Testis (tissue), 3 donors: Measurements from ENCODE around the gene EBI3. TPM values are rescaled to one million over a fixed set of nuclear protein-coding genes. Genes with fewer than 3 reads are reported as not detected.
"Not testable (repeated sequence)": the region's sequence is repeated elsewhere in the genome, so short reads cannot be mapped to it uniquely, and the experiment has no call there.

Experiments
- DNase-seq: peaks from one replicate; pipeline ENCODE4 v3.0.0-alpha.2; 2019
- H3K27ac ChIP-seq, 2 donors: fragments of 200-600 bp; sonication (generic); one replicate each; pipeline ENCODE4 v1.5.1; 2019
- H3K27me3 ChIP-seq: fragments of 200-600 bp; sonication (generic); one replicate; pipeline ENCODE4 v1.5.1; 2019
- H3K36me3 ChIP-seq: fragments of 200-600 bp; sonication (generic); one replicate; pipeline ENCODE4 v1.5.1; 2017; ENCODE audit warnings: low read depth; ENCODE audit errors: missing control alignments
- H3K4me1 ChIP-seq: fragments of 200-600 bp; sonication (generic); one replicate; pipeline ENCODE4 v1.5.1; 2019
- H3K4me3 ChIP-seq, 2 donors: fragments of 200-600 bp; sonication (generic); one replicate each; pipeline ENCODE4 v1.5.1; 2017 to 2019
- H3K9me3 ChIP-seq: fragments of 200-600 bp; sonication (generic); one replicate; pipeline ENCODE4 v1.5.1; 2017
- POLR2A ChIP-seq: fragments of 450-650 bp; IDR thresholded peaks from one replicate; pipeline ENCODE4 v1.6.1; 2017; ENCODE audit warnings: antibody characterized with exemption, mild to moderate bottlenecking, moderate library complexity
- WGBS, 2 donors: methylation state at CpG; one replicate each; pipeline ENCODE4 v1.1.5; 2018; 5-methylcytosine and 5-hydroxymethylcytosine counted together
- intact Hi-C: fragments of 100-400 bp; cut with DNase I; formaldehyde crosslinking; loops from one replicate; pipeline ENCODE4 v1.15.1; 2023; ENCODE audit warnings: low total_unique reads
- polyA plus RNA-seq: library from polyadenylated mRNA; stranded (reverse); fragments of 350-450 nt; fragmentation: Illumina TruSeq; extraction: RNeasy Lipid Tissue Mini Kit (QIAGEN cat#74804); gene quantifications from one replicate; pipeline ENCODE4 v1.2.3, GENCODE V29; 2014; ENCODE audit warnings: low read depth, low replicate concordance; ENCODE audit not compliant: insufficient read depth
- total RNA-seq, 2 donors: library from RNA; depleted of rRNA; stranded (reverse); fragments of >200 nt; gene quantifications; one replicate each; pipeline ENCODE4 v1.2.3, GENCODE V29; 2016
- TF ChIP-seq, protein P1 (sequence below), 3 experiments: fragments of 450-650 bp in 2 of 3; fragments of 200-600 bp in 1 of 3; sonication (generic) in 1 of 3; IDR thresholded peaks; one replicate each; pipeline ENCODE4 v1.5.1; 2016 to 2019; ENCODE audit warnings: antibody characterized with exemption in 3 of 3, mild to moderate bottlenecking in 2 of 3, moderate library complexity in 1 of 3

EBI3 gene
- total and polyA plus RNA-seq, 3 donors from 2014 or later: 1.3 to 8.4 (median 1.9) TPM

DNA sequence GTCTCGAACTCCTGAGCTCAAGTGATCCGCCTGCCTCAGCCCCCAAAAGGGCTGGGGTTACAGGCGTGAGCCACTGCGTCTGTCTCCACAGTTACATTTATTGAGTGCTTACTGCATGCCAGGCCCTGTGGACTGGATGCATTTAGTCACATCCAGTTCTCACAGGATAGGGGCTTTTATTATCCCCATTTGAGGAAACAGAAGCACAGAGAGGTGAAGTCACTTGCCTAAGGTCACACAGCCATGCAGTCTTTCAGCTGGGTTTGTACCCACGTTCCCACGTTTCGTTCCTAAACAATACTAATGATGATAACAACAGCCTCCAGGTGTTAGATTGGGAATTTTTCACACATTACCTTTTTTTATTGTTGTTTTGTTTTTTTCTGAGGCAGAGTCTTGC is 9.1 kb upstream of the EBI3 start:
- no peak for DNase-seq
- no peaks in the 10 kb centered on the region for H3K4me1 ChIP-seq
- H3K27ac ChIP-seq: no peak overlapping the region
- 93 to 98% methylated on average over 7 of the region's 7 CpGs for WGBS, 2 donors
- no peak overlapping the region for H3K4me3 ChIP-seq
- TF ChIP-seq, protein P1, sequence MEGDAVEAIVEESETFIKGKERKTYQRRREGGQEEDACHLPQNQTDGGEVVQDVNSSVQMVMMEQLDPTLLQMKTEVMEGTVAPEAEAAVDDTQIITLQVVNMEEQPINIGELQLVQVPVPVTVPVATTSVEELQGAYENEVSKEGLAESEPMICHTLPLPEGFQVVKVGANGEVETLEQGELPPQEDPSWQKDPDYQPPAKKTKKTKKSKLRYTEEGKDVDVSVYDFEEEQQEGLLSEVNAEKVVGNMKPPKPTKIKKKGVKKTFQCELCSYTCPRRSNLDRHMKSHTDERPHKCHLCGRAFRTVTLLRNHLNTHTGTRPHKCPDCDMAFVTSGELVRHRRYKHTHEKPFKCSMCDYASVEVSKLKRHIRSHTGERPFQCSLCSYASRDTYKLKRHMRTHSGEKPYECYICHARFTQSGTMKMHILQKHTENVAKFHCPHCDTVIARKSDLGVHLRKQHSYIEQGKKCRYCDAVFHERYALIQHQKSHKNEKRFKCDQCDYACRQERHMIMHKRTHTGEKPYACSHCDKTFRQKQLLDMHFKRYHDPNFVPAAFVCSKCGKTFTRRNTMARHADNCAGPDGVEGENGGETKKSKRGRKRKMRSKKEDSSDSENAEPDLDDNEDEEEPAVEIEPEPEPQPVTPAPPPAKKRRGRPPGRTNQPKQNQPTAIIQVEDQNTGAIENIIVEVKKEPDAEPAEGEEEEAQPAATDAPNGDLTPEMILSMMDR (IDR thresholded peaks at IDR 0.05): no peak
- TF ChIP-seq POLR2A: no peak
- no peaks in the 10 kb centered on the region for H3K27me3 ChIP-seq
- intact Hi-C loops: no loop called here
- H3K36me3 ChIP-seq: no peaks in the 10 kb centered on the region
- H3K9me3 ChIP-seq: no peaks in the 10 kb centered on the region

DNA sequence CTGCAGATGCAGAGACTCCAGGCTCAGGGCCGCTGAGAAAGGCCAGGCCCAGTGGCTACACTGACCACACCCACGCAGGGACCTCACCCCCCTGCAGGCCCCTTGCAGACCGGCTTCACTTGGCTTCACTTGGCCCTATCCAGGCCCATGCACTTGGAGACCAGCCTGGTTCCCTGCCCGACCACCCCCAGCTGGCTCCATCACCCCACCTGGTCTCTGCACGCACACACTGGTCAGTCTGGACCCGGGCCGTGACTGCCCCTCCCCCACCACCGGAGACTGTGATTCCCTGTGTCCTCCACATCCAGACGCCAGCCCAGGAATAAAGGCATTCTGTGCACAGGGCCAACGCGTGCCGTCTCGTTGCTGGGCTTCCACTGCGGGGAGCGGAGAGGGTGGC is 4.9 kb upstream of the EBI3 start:
- 68 to 71% methylated on average over 10 to 15 of the region's 15 CpGs for WGBS, 2 donors
- no peak for DNase-seq
- Histone ChIP-seq H3K4me3 (no peak overlapping the region), H3K36me3 (no peaks in the 10 kb centered on the region), H3K4me1 (peaks cover 6% of the 10 kb centered on the region), H3K27me3 (no peaks in the 10 kb centered on the region), H3K9me3 (no peaks in the 10 kb centered on the region), H3K27ac (no peak overlapping the region)
- TF ChIP-seq, protein P1 (IDR thresholded peaks at IDR 0.05): no peak
- TF ChIP-seq POLR2A: no peak
- intact Hi-C loops: no loop called here

DNA sequence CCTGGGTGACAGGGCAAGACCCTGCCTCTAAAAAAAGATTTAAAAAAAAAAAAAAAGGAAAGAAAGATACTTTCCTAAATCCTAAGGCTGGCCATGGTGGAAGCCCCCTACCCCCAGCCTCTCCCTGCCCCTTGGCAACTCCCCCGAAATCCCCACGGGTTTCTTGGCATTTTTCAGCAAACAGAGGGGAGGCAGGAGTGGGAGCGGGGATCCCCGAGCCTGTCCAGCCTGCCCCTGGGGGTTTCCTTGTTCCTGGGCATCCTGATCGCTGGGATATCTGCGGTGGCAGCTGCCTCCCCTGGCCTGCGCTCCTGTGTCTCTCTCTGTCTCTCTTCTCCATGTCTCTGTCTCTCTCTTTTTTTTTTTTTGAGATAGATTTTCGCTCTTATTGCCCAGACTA is 3.4 kb upstream of the EBI3 start:
- H3K36me3 ChIP-seq: no peaks in the 10 kb centered on the region
- H3K27ac ChIP-seq: no peak overlapping the region
- H3K4me1 ChIP-seq: peaks cover 6% of the 10 kb centered on the region
- no peaks in the 10 kb centered on the region for H3K9me3 ChIP-seq
- TF ChIP-seq POLR2A: no peak
- intact Hi-C loops: no loop called here
- WGBS, 2 donors: 66 to 82% methylated on average over 8 of the region's 8 CpGs
- no peak for DNase-seq
- no peak overlapping the region for H3K4me3 ChIP-seq
- no peaks in the 10 kb centered on the region for H3K27me3 ChIP-seq

DNA sequence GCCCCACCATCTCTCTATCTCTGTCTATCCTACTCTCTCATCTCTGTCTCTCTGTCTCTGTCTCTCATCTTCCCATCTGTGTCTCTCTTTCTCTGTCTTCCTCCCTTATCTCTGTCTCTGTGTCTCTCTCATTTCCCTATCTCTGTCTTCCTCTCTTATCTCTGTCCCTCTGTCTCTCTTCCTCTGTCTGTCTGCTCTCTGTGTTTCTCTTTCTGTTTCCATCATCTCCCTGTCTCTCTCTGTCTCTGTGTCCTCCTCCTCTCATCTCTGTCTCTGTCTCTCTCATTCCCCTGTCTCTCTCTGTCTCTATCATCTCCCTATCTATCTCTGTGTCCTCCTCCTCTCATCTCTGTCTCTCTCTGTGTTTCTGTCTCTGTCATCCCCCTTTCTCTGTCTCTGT is 1.6 kb upstream of the EBI3 start:
- no peak for DNase-seq
- no peaks in the 10 kb centered on the region for H3K36me3 ChIP-seq
- no peak for TF ChIP-seq POLR2A
- TF ChIP-seq, protein P1 (IDR thresholded peaks at IDR 0.05): no peak
- H3K4me1 ChIP-seq: peaks cover 6% of the 10 kb centered on the region
- no peak overlapping the region for H3K27ac ChIP-seq
- no peaks in the 10 kb centered on the region for H3K27me3 ChIP-seq
- no peaks in the 10 kb centered on the region for H3K9me3 ChIP-seq
- intact Hi-C loops: no loop called here
- no peak overlapping the region for H3K4me3 ChIP-seq

DNA sequence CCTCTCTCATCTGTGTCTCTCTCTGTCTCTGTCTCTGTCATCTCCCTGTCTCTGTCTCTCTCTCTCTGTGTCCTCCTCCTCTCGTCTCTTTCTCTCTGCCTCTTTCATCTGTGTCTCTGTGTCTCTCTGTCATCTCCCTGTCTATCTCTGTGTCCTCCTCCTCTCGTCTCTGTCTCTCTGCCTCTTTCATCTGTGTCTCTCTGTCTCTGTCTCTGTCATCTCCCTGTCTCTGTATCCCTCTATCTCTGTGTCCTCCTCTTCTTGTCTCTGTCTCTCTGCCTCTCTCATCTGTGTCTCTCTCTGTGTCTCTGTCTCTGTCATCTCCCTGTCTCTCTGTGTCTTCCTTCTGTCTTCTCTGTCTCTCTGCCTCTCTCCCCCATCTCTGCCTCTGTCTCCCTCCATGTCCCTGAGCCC is 551 bp upstream of the EBI3 start:
- 77 to 86% methylated on average over 2 of the region's 2 CpGs for WGBS, 2 donors

DNA sequence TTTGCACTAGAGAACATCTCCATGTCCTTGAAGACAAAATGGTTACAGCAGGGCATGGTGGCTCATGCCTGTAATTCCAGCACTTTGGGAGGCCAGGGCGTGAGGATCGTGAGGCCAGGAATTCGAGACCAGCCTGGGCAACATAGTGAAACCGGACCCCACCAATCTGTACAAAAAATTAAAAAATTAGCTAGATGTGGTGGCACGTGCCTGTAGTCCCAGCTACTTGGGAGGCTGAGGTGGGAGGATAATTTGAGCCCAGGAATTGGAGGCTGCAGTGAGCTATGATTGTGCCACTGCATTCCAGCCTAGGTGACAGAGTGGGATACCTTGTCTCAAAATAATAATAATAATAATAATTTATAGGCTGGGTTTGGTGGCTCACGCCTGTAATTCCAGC is 914 bp downstream of the EBI3 start:
- H3K27me3 ChIP-seq, H3K4me3 ChIP-seq, H3K27ac ChIP-seq, DNase-seq, intact Hi-C loops, H3K9me3 ChIP-seq, H3K36me3 ChIP-seq, H3K4me1 ChIP-seq: not testable (repeated sequence)
- WGBS, 2 donors: 94 to 98% methylated on average over 6 of the region's 6 CpGs

More for the DNA sequence above, 551 bp upstream of the EBI3 start:
- H3K9me3 ChIP-seq: no peaks in the 10 kb centered on the region
- H3K27ac ChIP-seq: no peak overlapping the region
- no peaks in the 10 kb centered on the region for H3K27me3 ChIP-seq
- no peak overlapping the region for H3K4me3 ChIP-seq
- no peak for DNase-seq
- H3K36me3 ChIP-seq: no peaks in the 10 kb centered on the region
- no peak for TF ChIP-seq POLR2A
- TF ChIP-seq, protein P1 (IDR thresholded peaks at IDR 0.05): no peak
- intact Hi-C loops: no loop called here
- H3K4me1 ChIP-seq: peaks cover 6% of the 10 kb centered on the region

DNA sequence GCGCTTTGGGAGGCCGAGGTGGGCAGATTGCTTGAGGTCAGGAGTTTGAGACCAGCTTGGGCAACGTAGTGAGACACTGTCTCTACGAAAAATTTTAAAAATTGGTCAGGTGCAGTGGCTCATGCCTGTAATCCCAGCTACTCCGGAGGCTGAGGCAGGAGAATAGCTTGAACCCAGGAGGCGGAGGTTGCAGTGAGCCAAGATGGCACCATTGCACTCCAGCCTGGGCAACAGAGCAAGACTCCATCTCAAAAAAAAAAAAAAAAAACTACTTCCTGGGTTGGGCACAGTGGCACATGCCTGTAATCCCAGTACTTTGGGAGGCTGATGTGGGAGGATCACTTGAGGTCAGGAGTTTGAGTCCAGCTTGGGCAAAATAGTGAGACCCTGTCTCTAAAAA is 2.2 kb downstream of the EBI3 start:
- H3K9me3 ChIP-seq, H3K27me3 ChIP-seq, intact Hi-C loops: not testable (repeated sequence)

DNA sequence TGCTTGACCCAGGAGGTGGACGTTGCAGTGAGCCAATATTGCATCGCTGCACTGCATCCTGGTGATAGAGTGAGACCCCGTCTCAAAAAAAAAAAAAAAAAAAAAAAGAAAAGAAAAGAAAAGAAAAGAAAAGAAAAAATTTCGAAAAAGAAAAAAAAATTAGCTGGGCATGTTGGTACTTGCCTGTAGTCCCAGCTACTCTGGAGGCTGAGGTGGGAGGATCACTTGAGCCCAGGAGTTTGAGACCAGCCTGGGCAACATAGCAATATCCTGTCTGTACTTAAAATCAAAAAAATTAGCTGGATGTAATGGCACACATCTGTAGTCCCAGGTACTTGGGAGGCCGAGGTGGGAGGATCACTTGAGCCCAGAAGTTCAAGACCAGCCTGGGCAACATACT is 2.8 kb downstream of the EBI3 start:
- H3K4me1 ChIP-seq, H3K27me3 ChIP-seq, H3K4me3 ChIP-seq, intact Hi-C loops, H3K9me3 ChIP-seq, DNase-seq, H3K36me3 ChIP-seq, H3K27ac ChIP-seq: not testable (repeated sequence)
- 69 to 84% methylated on average over 5 of the region's 5 CpGs for WGBS, 2 donors

More for the DNA sequence above, 2.2 kb downstream of the EBI3 start:
- not testable (repeated sequence) for H3K4me3 ChIP-seq, DNase-seq, H3K27ac ChIP-seq, H3K36me3 ChIP-seq, H3K4me1 ChIP-seq
- 88 to 96% methylated on average over 6 of the region's 6 CpGs for WGBS, 2 donors
